Stimulated activated CD4-positive, alpha-beta T cell treated with anti-CD3 and anti-CD28 coated beads, Interleukin-4, amount 100 ng/mL, for 48 hours (primary cell): ENCODE data around the gene SDHA.

Source experiments
- DNase-seq, 2 donors: peaks; one replicate each; pipeline ENCODE4 v3.0.0-alpha.2; 2020; ENCODE audit warnings: low read depth in 2 of 2

Gene SDHA

DNA sequence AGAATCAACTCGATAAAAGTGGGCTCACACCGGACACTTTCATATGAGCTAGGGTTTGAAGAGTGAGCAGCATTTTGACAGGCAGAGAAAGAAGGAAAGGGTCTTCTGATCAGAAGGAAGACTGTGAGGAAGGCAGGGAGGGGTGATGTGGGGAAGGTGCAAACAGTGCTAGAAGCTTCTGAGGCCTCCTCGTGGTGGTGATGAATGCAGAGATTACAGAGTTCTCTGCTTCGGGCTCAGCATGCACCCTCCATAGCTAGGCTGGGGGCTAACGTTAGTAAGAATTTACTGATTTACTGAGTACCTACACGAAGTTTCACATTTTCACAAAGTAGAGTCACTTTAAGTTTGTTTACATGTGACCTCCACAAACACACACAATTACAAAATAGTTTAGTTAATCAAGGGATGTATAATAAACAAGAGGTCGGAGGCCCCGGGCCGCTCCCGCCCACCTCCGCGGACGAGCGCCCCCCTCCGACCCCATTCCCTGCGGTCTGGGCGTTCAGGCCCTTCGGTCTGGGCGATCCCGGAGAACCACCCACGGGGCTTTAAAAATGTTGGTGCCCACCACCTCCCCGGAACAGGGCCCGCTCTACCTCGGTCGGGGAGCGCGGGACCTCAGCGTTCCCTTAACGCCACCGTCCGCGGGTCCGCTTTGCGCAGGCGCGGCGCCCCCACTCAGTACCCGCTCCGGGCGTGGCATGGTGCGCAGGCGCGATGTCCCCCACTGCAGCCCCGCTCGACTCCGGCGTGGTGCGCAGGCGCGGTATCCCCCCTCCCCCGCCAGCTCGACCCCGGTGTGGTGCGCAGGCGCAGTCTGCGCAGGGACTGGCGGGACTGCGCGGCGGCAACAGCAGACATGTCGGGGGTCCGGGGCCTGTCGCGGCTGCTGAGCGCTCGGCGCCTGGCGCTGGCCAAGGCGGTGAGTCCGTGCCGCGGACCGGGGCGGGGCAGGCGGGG is at the start of gene SDHA, which contains the start of gene CCDC127:
SDHA (plus strand) TSS at position 827 of the 963 bp plus-strand sequence; CDS start at position 863, 36 bp downstream.
CCDC127 (minus strand) TSS at position 660 of the 963 bp plus-strand sequence. CDS start 1,304 bp downstream, outside the sequence.
- peak; percentile 95 to 98 for DNase-seq

DNA sequence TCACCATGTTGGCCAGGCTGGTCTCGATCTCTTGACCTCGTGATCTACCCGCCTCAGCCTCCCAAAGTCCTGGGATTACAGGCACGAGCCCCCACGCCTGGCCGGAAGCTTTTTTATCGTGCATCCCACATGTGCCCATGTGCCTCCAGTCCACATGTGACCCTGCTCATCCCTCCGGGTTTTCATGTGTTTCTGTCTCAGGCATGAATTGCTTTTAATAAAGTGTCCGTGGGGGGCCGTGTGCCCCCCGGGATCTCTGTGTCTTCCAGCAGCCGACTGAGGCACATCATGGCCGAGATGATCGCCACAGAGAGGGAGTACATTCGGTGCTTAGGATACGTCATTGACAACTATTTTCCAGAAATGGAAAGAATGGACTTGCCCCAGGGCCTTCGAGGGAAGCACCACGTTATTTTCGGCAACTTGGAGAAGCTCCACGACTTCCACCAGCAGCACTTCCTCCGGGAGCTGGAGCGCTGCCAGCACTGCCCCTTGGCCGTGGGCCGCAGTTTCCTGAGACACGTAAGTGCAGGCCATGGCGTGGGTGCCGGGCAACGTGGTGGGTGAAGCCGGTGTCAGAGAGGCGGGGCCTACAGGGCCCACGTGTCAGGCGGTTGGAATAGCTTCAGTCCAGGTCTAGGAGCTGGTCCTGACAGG is 48.9 kb upstream of the SDHA start:
- DNase-seq = no peak

GRCh38 chr5:169728-170094 is 48.4 kb upstream of the SDHA start:
- DNase-seq = no peak

- DNase-seq = no peak
Observed at GRCh38 chr5:170971-171800, 46.9 kb upstream of the SDHA start.

- no peak for DNase-seq
Observed at GRCh38 chr5:171801-172331, 46.3 kb upstream of the SDHA start.

- DNase-seq = no peak
Observed at GRCh38 chr5:172421-172820, 45.7 kb upstream of the SDHA start.

DNA sequence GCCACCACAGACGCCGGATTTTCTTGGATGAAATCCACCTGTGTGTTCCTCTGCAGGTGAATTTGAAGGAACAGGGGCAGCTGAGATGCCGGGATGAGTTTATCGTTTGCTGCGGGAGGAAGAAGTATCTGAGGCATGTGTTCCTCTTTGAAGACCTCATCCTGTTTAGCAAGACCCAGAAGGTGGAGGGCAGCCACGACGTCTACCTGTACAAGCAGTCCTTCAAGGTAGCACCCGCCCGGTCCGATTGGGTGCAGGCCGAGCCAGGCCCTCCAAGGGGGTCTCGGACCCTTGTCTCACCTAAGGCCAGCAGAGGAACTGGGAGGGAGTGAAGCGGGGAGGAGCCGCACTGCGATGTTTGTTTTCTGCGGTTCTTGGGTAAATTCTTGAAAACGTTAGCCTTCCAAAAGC is 45.3 kb upstream of the SDHA start:
- DNase-seq = no peak

- DNase-seq = no peak
Observed at GRCh38 chr5:173392-174290, 44.5 kb upstream of the SDHA start.

DNA sequence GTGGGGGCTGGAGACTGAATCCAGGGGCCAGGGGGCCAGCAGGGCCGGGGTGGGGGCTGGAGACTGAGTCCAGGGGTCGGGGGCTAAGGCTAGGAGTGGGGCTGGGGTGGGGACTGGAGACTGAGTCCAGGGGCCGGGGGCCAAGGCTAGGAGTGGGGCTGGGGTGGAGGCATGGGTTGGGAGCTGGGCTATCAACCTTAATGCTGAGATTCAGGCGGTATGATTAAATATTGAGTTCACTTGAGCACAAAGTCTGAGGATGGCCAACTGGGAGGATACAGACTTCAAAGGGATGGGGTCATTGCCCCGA is 43.9 kb upstream of the SDHA start:
- DNase-seq = no peak

- no peak for DNase-seq
Observed at GRCh38 chr5:174876-175465, 43.1 kb upstream of the SDHA start.

- no peak for DNase-seq
Observed at GRCh38 chr5:176296-176823, 41.8 kb upstream of the SDHA start.

- no peak for DNase-seq
Observed at GRCh38 chr5:178110-178509, 40.0 kb upstream of the SDHA start.

- DNase-seq = no peak
Observed at GRCh38 chr5:179401-179800, 38.7 kb upstream of the SDHA start.

- no peak for DNase-seq
Observed at GRCh38 chr5:180286-180918, 37.7 kb upstream of the SDHA start.

DNA sequence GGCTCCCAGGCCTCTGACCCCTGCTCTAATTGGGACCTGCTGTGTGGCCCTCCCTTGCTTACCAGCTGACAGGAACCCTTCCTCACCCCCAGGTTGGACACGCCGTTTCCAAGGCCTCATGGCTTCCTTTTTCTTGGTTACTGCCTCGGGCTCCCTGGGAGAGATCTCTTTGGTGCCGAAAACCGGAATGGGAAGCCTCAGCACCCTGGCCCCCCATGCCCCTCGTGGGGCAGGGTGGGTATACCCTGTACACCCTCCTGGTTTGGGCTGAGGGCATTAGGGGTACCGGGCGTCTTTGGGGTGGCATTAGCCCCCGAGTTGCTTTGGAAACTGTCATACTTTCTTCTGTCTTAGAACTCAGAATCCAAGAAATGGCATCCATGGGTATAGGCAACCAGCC is 37.0 kb upstream of the SDHA start:
- no peak for DNase-seq

- no peak for DNase-seq
Observed at GRCh38 chr5:181566-181965, 36.6 kb upstream of the SDHA start.

DNA sequence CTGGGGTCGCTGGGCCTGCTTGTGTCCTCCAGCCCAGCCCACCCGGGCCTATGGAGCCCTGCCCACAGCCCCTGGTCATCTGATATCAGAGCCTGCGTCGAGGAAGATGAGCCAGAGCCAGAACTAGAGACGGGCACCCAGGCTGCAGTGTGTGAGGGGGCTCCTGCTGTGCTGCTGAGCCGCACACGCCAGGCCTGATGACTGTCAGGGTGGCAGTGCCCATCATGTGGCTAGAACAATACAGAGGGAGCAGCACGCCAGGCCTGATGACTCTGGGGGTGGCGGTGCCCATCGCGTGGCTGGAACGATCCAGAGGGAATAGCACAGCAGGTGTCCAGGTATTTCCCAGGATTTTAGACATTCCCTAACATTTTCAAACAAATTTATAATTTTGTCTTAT is 36.0 kb upstream of the SDHA start:
- no peak for DNase-seq

DNA sequence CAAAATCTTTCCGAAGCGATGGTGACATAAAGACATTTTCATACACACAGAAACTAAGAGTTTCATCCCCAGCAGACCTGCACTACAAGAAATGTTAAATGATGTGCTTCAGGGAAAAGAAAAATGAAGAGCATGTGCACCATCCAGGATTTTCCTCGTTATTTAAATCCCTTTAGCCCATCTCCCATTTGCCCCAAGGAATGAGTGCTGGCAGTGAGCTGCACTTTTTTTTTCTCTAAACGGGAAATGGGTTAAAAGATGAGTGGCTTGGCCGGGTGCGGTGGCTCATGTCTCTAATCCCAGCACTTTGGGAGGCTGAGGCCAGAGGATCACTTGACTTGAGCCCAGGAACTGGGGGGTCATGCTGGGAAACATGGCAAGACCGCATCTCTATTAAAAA is 33.6 kb upstream of the SDHA start:
- DNase-seq = no peak
